Caco-2 (cell line): ENCODE measurements around the gene HCFC1R1. TPM values are rescaled to one million over a fixed set of nuclear protein-coding genes. Genes with fewer than 3 reads are reported as not detected.

ENCODE experiments used
- BruUV-seq: library from RNA; stranded (reverse); fragments of 400-500 nt; replicated peaks from 2 replicates; lab custom pipeline; 2021; lab: Mats Ljungman, UMichigan
- CTCF ChIA-PET: fragments of 300-600 bp; sonication (Branson Sonifier 250); formaldehyde crosslinking; loops from one replicate; lab custom pipeline; 2022; ENCODE audit warnings: antibody characterized with exemption; lab: Charles Lee
- POLR2A ChIA-PET: fragments of 300-600 bp; sonication (Branson Sonifier 250); formaldehyde crosslinking; loops from one replicate; lab custom pipeline; 2022; ENCODE audit warnings: antibody characterized with exemption; lab: Charles Lee
- DNase-seq, 2 experiments: peaks; one replicate each; pipeline versions ENCODE4 v3.0.0 to v3.0.0-alpha.2; 2020 to 2022
- H3K27me3 ChIP-seq: replicated peaks from 2 replicates; pipeline ENCODE4 v1.6.0; 2011; ENCODE audit warnings: low read length; ENCODE audit not compliant: control insufficient read depth, insufficient read depth
- H3K36me3 ChIP-seq: 2 replicates; pipeline ENCODE4 v1.5.1; 2011; ENCODE audit warnings: low read length; ENCODE audit not compliant: control insufficient read depth, insufficient read depth
- H3K4me1 ChIP-seq: fragments of 250-450 bp; sonication (Bioruptor Pico); 2 replicates; pipeline ENCODE4 v1.5.1; 2020; ENCODE audit warnings: mild to moderate bottlenecking
- H3K4me3 ChIP-seq: 2 replicates; pipeline ENCODE4 v1.5.1; 2011; ENCODE audit warnings: low read depth, mild to moderate bottlenecking, control low read depth, low read length
- H3K9me3 ChIP-seq: fragments of 250-450 bp; sonication (Bioruptor Pico); 2 replicates; pipeline ENCODE4 v1.5.1; 2020; ENCODE audit warnings: mild to moderate bottlenecking, moderate library complexity
- H3K27ac Mint-ChIP-seq: one replicate; pipeline ENCODE4 v1.8.0; 2022; ENCODE audit warnings: mixed read lengths; ENCODE audit not compliant: unreplicated experiment
- H3K27me3 Mint-ChIP-seq: one replicate; pipeline ENCODE4 v1.8.0; 2022; ENCODE audit warnings: mixed read lengths; ENCODE audit not compliant: insufficient read depth, unreplicated experiment
- H3K36me3 Mint-ChIP-seq: one replicate; pipeline ENCODE4 v1.8.0; 2022; ENCODE audit warnings: mild to moderate bottlenecking, mixed read lengths; ENCODE audit not compliant: insufficient read depth, unreplicated experiment
- H3K4me1 Mint-ChIP-seq: one replicate; pipeline ENCODE4 v1.8.0; 2022; ENCODE audit warnings: low read depth, mixed read lengths; ENCODE audit not compliant: unreplicated experiment
- H3K4me3 Mint-ChIP-seq: one replicate; pipeline ENCODE4 v1.8.0; 2022; ENCODE audit warnings: mild to moderate bottlenecking, moderate library complexity, mixed read lengths; ENCODE audit not compliant: unreplicated experiment
- H3K9me3 Mint-ChIP-seq: one replicate; pipeline ENCODE4 v1.8.0; 2022; ENCODE audit warnings: mixed read lengths; ENCODE audit not compliant: unreplicated experiment
- intact Hi-C: fragments of 100-400 bp; cut with micrococcal nuclease; formaldehyde crosslinking; loops from one replicate; pipeline ENCODE4 v1.10.0; 2022; ENCODE audit not compliant: unreplicated experiment
- total RNA-seq: library from RNA; stranded (reverse); gene quantifications from 2 replicates; pipeline ENCODE4 v1.2.3, GENCODE V29; 2022
- TF ChIP-seq, protein P1 (sequence below), 2 experiments: fragments of 200-600 bp in 1 of 2; IDR thresholded peaks; 1 replicate in 1 of 2; 2 replicates in 1 of 2; pipeline versions ENCODE4 v1.5.1 to v1.8.0; 2011 to 2022; ENCODE audit warnings: antibody characterized with exemption in 1 of 2, control low read depth in 1 of 2, inconsistent platforms in 1 of 2, low read depth in 1 of 2, low read length in 1 of 2, mild to moderate bottlenecking in 1 of 2, moderate library complexity in 1 of 2; ENCODE audit not compliant: insufficient read depth in 1 of 2, severe bottlenecking in 1 of 2, unreplicated experiment in 1 of 2

Gene HCFC1R1
- total RNA-seq, 1 experiment from 2014 or later, result 44.9 TPM

DNA sequence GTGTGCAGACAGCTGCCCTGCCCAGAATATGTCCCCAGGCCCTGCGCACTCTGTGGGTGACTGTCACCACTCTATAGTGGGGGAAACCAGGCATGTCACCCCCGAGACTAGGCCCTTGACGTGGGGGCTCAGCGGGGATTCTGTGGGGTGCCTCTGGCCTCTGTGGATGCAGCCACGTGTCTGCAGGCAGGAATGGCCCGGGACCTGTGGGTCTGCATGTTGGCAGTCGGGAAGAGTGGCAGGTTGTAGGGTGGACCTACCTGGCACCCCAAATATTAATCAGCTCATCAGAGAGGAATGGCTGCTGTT lies 42.7 kb upstream of the HCFC1R1 start:
- Histone ChIP-seq H3K4me1 (peaks cover 16% of the 10 kb centered on the region), H3K27me3 (no peaks in the 10 kb centered on the region), H3K4me3 (peak overlapping the region; percentile 49), H3K36me3 (no peaks in the 10 kb centered on the region), H3K9me3 (no peaks in the 10 kb centered on the region)
- ChIA-PET CTCF (no interaction called here), POLR2A (no interaction called here)
- intact Hi-C loops, result no loop called here
- no TSS peak for BruUV-seq
- H3K4me3 Mint-ChIP-seq, result peak overlapping the region; percentile 78
- TF ChIP-seq, protein P1, sequence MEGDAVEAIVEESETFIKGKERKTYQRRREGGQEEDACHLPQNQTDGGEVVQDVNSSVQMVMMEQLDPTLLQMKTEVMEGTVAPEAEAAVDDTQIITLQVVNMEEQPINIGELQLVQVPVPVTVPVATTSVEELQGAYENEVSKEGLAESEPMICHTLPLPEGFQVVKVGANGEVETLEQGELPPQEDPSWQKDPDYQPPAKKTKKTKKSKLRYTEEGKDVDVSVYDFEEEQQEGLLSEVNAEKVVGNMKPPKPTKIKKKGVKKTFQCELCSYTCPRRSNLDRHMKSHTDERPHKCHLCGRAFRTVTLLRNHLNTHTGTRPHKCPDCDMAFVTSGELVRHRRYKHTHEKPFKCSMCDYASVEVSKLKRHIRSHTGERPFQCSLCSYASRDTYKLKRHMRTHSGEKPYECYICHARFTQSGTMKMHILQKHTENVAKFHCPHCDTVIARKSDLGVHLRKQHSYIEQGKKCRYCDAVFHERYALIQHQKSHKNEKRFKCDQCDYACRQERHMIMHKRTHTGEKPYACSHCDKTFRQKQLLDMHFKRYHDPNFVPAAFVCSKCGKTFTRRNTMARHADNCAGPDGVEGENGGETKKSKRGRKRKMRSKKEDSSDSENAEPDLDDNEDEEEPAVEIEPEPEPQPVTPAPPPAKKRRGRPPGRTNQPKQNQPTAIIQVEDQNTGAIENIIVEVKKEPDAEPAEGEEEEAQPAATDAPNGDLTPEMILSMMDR (IDR thresholded peaks at IDR 0.05; ENCODE audit: insufficient read depth in 1 of 2, low read depth in 1 of 2, low read length in 1 of 2, severe bottlenecking in 1 of 2, unreplicated experiment in 1 of 2), result no peak
- H3K4me1 Mint-ChIP-seq, result peaks cover under 1% of the 10 kb centered on the region
- H3K27ac Mint-ChIP-seq, result peak overlapping the region; percentile 79
- DNase-seq, result no peak
- no peaks in the 10 kb centered on the region for H3K27me3 Mint-ChIP-seq
- H3K36me3 Mint-ChIP-seq, result peaks cover 13% of the 10 kb centered on the region
- H3K9me3 Mint-ChIP-seq, result no peaks in the 10 kb centered on the region

DNA sequence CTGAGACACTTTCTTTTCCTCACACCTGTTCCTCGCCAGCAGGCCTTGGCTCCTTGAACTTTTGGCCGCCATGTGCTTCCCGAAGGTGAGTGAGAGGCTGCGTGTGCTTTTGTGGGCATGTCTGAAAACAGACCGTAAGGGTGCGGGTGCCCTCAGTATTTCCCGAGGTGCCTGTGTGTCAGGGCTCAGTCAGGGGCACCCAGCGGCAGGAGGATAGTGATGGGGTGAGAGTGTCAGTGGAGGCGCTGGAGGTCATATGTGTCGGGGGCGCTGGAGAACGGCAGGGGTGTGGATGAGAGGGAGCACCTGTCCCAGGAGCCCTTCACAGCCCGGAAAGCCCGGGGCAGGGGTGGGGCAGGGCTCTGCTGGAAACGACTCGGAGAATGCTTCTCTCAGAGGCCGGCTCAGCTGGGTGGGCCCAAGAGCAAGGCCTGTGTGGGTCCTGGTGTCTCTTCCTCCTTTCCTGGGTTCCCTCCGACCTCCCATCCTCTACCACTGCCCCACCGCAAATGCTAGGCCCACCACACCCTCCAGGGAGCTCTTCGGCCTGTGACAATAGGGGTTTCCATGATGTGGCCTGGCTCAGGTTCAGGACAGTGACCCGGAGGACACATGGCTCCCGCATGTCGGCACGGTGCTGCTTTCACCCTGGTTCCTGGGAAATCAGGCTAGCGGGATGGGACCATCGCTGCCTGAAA lies 42.1 kb upstream of the HCFC1R1 start:
- TF ChIP-seq, protein P1 (IDR thresholded peaks at IDR 0.05; ENCODE audit: insufficient read depth in 1 of 2, low read depth in 1 of 2, low read length in 1 of 2, severe bottlenecking in 1 of 2, unreplicated experiment in 1 of 2), result no peak
- H3K36me3 Mint-ChIP-seq, result peaks cover 13% of the 10 kb centered on the region
- Histone ChIP-seq H3K4me3 (peak overlapping the region; percentile 49), H3K27me3 (no peaks in the 10 kb centered on the region), H3K36me3 (no peaks in the 10 kb centered on the region), H3K4me1 (peaks cover 16% of the 10 kb centered on the region), H3K9me3 (no peaks in the 10 kb centered on the region)
- TSS peak; percentile 49 for BruUV-seq
- intact Hi-C loops, result no loop called here
- H3K4me1 Mint-ChIP-seq, result no peaks in the 10 kb centered on the region
- H3K9me3 Mint-ChIP-seq, result no peaks in the 10 kb centered on the region
- CTCF ChIA-PET, result no interaction called here
- POLR2A ChIA-PET, result interaction anchor here (0.7 kb wide), 1 partner anchor 62 kb away, joined by 3 read pairs; no protein-coding TSS in a partner anchor
- peak in 1 of 2 experiments; percentile 30 for DNase-seq
- peak overlapping the region; percentile 79 for H3K27ac Mint-ChIP-seq
- peak overlapping the region; percentile 78 for H3K4me3 Mint-ChIP-seq
- no peaks in the 10 kb centered on the region for H3K27me3 Mint-ChIP-seq

DNA sequence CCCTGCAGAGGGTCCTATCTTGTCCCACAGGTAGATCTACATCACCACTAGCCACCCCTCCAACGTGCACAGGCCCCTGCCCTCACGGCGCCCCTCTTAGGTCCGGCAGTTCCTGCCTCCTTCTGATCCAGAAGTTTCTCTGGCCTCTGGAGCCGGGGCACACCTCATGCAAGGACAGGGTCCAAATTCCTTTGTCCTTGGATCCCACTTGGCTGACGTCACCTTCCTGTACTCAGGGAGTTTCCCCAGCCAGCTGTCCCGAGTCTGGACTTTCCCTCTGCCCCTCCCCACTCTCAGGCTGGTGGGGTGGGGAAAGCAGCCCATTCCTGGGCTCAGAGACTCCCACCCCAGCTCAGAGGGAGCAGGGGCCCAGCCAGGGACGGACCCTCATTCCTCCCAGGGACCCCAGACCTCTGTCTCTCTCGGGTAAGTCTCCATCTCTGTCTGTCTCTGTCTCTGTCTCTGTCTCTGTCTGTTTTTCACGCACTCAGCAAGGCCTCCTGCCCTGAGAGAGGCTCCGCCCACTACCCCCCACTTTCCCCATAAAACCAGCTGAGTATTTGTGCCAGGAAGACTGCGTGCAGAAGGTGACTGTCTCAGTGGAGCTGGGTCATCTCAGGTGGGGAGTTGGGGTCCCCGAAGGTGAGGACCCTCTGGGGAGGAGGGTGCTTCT lies 41.5 kb upstream of the HCFC1R1 start, which contains the start of gene IL32:
TSS of gene IL32 (plus strand) at position 572 of the 673 bp plus-strand sequence. CDS start 172 bp downstream, outside the sequence.
- POLR2A ChIA-PET, result interaction anchor here (0.6 to 0.8 kb wide), 3 partner anchors 54 to 312 kb away, joined by 3 to 6 read pairs (median 3); no protein-coding TSS in a partner anchor
- Histone ChIP-seq H3K4me3 (peak within 1 kb of the TSS; percentile 49), H3K36me3 (no peaks in the 10 kb centered on the region), H3K9me3 (no peaks in the 10 kb centered on the region), H3K27me3 (no peaks in the 10 kb centered on the region), H3K4me1 (peaks cover 22% of the 10 kb centered on the region)
- no peaks in the 10 kb centered on the region for H3K27me3 Mint-ChIP-seq
- BruUV-seq, result no TSS peak
- TF ChIP-seq, protein P1 (IDR thresholded peaks at IDR 0.05; ENCODE audit: insufficient read depth in 1 of 2, low read depth in 1 of 2, low read length in 1 of 2, severe bottlenecking in 1 of 2, unreplicated experiment in 1 of 2), result no peak
- CTCF ChIA-PET, result no interaction called here
- H3K36me3 Mint-ChIP-seq, result peaks cover 13% of the 10 kb centered on the region
- peak within 1 kb of the TSS; percentile 79 for H3K27ac Mint-ChIP-seq
- peak within 1 kb of the TSS; percentile 78 for H3K4me3 Mint-ChIP-seq
- DNase-seq, result peak; percentile 81 to 89
- H3K9me3 Mint-ChIP-seq, result no peaks in the 10 kb centered on the region
- no peaks in the 10 kb centered on the region for H3K4me1 Mint-ChIP-seq
- intact Hi-C loops, result no loop called here
